HepG2 (cell line): ENCODE results near the gene SEC31B. TPM values are rescaled to one million over a fixed set of nuclear protein-coding genes. Genes with fewer than 3 reads are reported as not detected.

Experiments used
- FOXO1 ChIP-seq: sonication (generic); formaldehyde crosslinking; IDR thresholded peaks from 2 replicates; pipeline ENCODE4 v1.4.0; 2020; ENCODE audit warnings: missing genetic modification reagents
- HNF1A ChIP-seq, 2 experiments: sonication (generic) in 1 of 2; formaldehyde crosslinking in 1 of 2; IDR thresholded peaks; 2 replicates each; pipeline versions ENCODE4 v1.4.0 to v1.6.1; 2016 to 2020; ENCODE audit warnings: borderline replicate concordance in 1 of 2, low read depth in 1 of 2, mild to moderate bottlenecking in 1 of 2, missing genetic modification reagents in 1 of 2
- HOXA3 ChIP-seq: sonication (generic); formaldehyde crosslinking; IDR thresholded peaks from 2 replicates; pipeline ENCODE4 v1.5.0; 2020; ENCODE audit warnings: missing genetic modification reagents
- IRF2 ChIP-seq: IDR thresholded peaks from 2 replicates; pipeline ENCODE4 v1.6.1; 2018; ENCODE audit warnings: missing genetic modification reagents, missing compliant biosample characterization
- KDM2A ChIP-seq: sonication (generic); formaldehyde crosslinking; IDR thresholded peaks from 2 replicates; pipeline ENCODE4 v1.4.0; 2020; ENCODE audit warnings: low read depth, missing genetic modification reagents, borderline replicate concordance
- MAZ ChIP-seq, 2 experiments: sonication (generic) in 1 of 2; formaldehyde crosslinking in 1 of 2; IDR thresholded peaks; 2 replicates each; pipeline versions ENCODE4 v1.5.0 to v1.6.1; 2012 to 2020; ENCODE audit warnings: low read depth in 2 of 2, mild to moderate bottlenecking in 2 of 2, borderline replicate concordance in 1 of 2, improper control_type of control experiment in 1 of 2, low read length in 1 of 2, missing genetic modification reagents in 1 of 2, moderate library complexity in 1 of 2
- MXD3 ChIP-seq: IDR thresholded peaks from 2 replicates; pipeline ENCODE4 v1.6.1; 2016; ENCODE audit warnings: mild to moderate bottlenecking, missing biosample characterization, missing genetic modification reagents
- POGZ ChIP-seq: sonication (generic); formaldehyde crosslinking; IDR thresholded peaks from 2 replicates; pipeline ENCODE4 v1.4.0; 2020; ENCODE audit warnings: mild to moderate bottlenecking, missing genetic modification reagents
- RBM22 ChIP-seq: fragments of 200-400 bp; formaldehyde crosslinking; optimal IDR thresholded peaks from 2 replicates; pipeline ENCODE3; 2017; ENCODE audit warnings: mild to moderate bottlenecking, low read length, moderate library complexity
- RXRB ChIP-seq: IDR thresholded peaks from 2 replicates; pipeline ENCODE4 v1.6.1; 2016; ENCODE audit warnings: borderline replicate concordance, missing genetic modification reagents, missing compliant biosample characterization
- SP5 ChIP-seq: IDR thresholded peaks from 2 replicates; pipeline ENCODE4 v1.6.1; 2016; ENCODE audit warnings: low read depth, borderline replicate concordance
- TCF7L2 ChIP-seq: IDR thresholded peaks from 2 replicates; pipeline ENCODE4 v1.6.1; 2011; ENCODE audit warnings: mild to moderate bottlenecking, low read depth, low read length, moderate library complexity
- ZBTB42 ChIP-seq: sonication (generic); formaldehyde crosslinking; IDR thresholded peaks from 2 replicates; pipeline ENCODE4 v1.5.0; 2020; ENCODE audit warnings: mild to moderate bottlenecking, missing genetic modification reagents
- ZFP82 ChIP-seq: sonication (generic); formaldehyde crosslinking; IDR thresholded peaks from 2 replicates; pipeline ENCODE4 v1.5.1; 2020; ENCODE audit warnings: mild to moderate bottlenecking, missing genetic modification reagents, borderline replicate concordance
- ZNF562 ChIP-seq: sonication (generic); formaldehyde crosslinking; IDR thresholded peaks from 2 replicates; pipeline ENCODE4 v1.8.0; 2022; ENCODE audit warnings: missing genetic modification reagents, borderline replicate concordance
- ZNF563 ChIP-seq: sonication (generic); formaldehyde crosslinking; IDR thresholded peaks from 2 replicates; pipeline ENCODE4 v1.8.0; 2022; ENCODE audit warnings: mild to moderate bottlenecking, moderate library complexity, missing genetic modification reagents
- ZNF580 ChIP-seq: IDR thresholded peaks from 2 replicates; pipeline ENCODE4 v1.6.1; 2016; ENCODE audit warnings: low read depth, borderline replicate concordance
- ZNF691 ChIP-seq: sonication (generic); formaldehyde crosslinking; IDR thresholded peaks from 2 replicates; pipeline ENCODE4 v1.4.0; 2020; ENCODE audit warnings: missing genetic modification reagents, low read depth, mild to moderate bottlenecking, borderline replicate concordance
- ZXDC ChIP-seq: sonication (generic); formaldehyde crosslinking; IDR thresholded peaks from 2 replicates; pipeline ENCODE4 v1.5.0; 2020; ENCODE audit warnings: mild to moderate bottlenecking, missing genetic modification reagents
- polyA plus RNA-seq, 8 experiments: library from polyadenylated mRNA; depleted of rRNA in 3 of 8; stranded (reverse) in 7 of 8; unstranded in 1 of 8; fragments of >200 nt; fragmentation: Illumina TruSeq in 4 of 8; extraction: Trizol in 4 of 8; gene quantifications; 2 replicates each; pipeline versions ENCODE4 v1.2.1 to v1.2.3, GENCODE V29; 2011 to 2016; ENCODE audit warnings: low read depth in 4 of 8, missing spikeins in 1 of 8, mixed read lengths in 1 of 8; ENCODE audit not compliant: insufficient read depth in 1 of 8
- total RNA-seq, 5 experiments: library from RNA; depleted of rRNA; stranded (reverse); fragments of >200 nt; fragmentation: Illumina TruSeq; extraction: Trizol; gene quantifications; 2 replicates each; pipeline ENCODE4 v1.2.3, GENCODE V29; 2016; ENCODE audit warnings: low read depth in 1 of 5

SEC31B gene
- total and polyA plus RNA-seq, 2 of the 13 experiments (the other 11 are each of a cell fraction or from before 2014, with no cell fraction given), result 2.0 to 8.3 TPM

GRCh38 chr10:100535715-100536353 is 16.2 kb upstream of the SEC31B start, which contains the start of gene HIF1AN (continued):
- TF ChIP-seq HOXA3 (CRISPR knock-in tag) (peak; percentile 79), SP5 (peak; percentile 55; the same call in 1 of the 2 replicates), ZNF563 (CRISPR knock-in tag) (peak; percentile 45; the same call in 1 of the 2 replicates), MXD3 (peak; percentile 57; the same call in 1 of the 2 replicates), ZNF580 (CRISPR knock-in tag) (no peak; the same call in 1 of the 2 replicates), POGZ (CRISPR knock-in tag) (peak; percentile 95), FOXO1 (CRISPR knock-in tag) (peak; percentile 29; the same call in 1 of the 2 replicates), ZXDC (CRISPR knock-in tag) (no peak), RXRB (CRISPR knock-in tag) (peak; percentile 27; the same call in 1 of the 2 replicates), IRF2 (CRISPR knock-in tag) (peak; percentile 80; the same call in 1 of the 2 replicates), ZFP82 (CRISPR knock-in tag) (0 out of 2 replicates have a peak, but pooled peaks have one; percentile 37), HNF1A (IDR thresholded peaks at IDR 0.05; ENCODE audit: low read depth) (no peak), HNF1A (CRISPR knock-in tag; IDR thresholded peaks at IDR 0.05; ENCODE audit: borderline replicate concordance) (peak; percentile 53; the same call in 1 of the 2 replicates), KDM2A (peak; percentile 96), ZNF691 (CRISPR knock-in tag) (0 out of 2 replicates have a peak, but pooled peaks have one; percentile 36), RBM22 (no peak), TCF7L2 (no peak), ZNF562 (CRISPR knock-in tag) (no peak), ZBTB42 (CRISPR knock-in tag) (0 out of 2 replicates have a peak, but pooled peaks have one; percentile 50), MAZ (IDR thresholded peaks at IDR 0.05; ENCODE audit: borderline replicate concordance, low read depth, low read length) (peak; percentile 86), MAZ (CRISPR knock-in tag; IDR thresholded peaks at IDR 0.05; ENCODE audit: low read depth) (peak; percentile 68; the same call in 1 of the 2 replicates)
